22Rv1 (cell line): ENCODE measurements around the gene HOXA10.

Experiments
- CTCF ChIP-seq: fragments of 450-650 bp; IDR thresholded peaks from 2 replicates; pipeline ENCODE4 v1.5.1; 2017; ENCODE audit warnings: mild to moderate bottlenecking
- ZFX ChIP-seq: fragments of 450-650 bp; IDR thresholded peaks from 2 replicates; pipeline ENCODE4 v1.6.1; 2017; ENCODE audit warnings: antibody characterized with exemption, borderline replicate concordance

GRCh38 chr7:27148031-27148755, 25.9 kb downstream of the HOXA10 start:
- TF ChIP-seq CTCF (no peak), ZFX (no peak)
